ENCODE measurements around the gene NEDD9.

NEDD9 gene, protein sequence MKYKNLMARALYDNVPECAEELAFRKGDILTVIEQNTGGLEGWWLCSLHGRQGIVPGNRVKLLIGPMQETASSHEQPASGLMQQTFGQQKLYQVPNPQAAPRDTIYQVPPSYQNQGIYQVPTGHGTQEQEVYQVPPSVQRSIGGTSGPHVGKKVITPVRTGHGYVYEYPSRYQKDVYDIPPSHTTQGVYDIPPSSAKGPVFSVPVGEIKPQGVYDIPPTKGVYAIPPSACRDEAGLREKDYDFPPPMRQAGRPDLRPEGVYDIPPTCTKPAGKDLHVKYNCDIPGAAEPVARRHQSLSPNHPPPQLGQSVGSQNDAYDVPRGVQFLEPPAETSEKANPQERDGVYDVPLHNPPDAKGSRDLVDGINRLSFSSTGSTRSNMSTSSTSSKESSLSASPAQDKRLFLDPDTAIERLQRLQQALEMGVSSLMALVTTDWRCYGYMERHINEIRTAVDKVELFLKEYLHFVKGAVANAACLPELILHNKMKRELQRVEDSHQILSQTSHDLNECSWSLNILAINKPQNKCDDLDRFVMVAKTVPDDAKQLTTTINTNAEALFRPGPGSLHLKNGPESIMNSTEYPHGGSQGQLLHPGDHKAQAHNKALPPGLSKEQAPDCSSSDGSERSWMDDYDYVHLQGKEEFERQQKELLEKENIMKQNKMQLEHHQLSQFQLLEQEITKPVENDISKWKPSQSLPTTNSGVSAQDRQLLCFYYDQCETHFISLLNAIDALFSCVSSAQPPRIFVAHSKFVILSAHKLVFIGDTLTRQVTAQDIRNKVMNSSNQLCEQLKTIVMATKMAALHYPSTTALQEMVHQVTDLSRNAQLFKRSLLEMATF

DNA sequence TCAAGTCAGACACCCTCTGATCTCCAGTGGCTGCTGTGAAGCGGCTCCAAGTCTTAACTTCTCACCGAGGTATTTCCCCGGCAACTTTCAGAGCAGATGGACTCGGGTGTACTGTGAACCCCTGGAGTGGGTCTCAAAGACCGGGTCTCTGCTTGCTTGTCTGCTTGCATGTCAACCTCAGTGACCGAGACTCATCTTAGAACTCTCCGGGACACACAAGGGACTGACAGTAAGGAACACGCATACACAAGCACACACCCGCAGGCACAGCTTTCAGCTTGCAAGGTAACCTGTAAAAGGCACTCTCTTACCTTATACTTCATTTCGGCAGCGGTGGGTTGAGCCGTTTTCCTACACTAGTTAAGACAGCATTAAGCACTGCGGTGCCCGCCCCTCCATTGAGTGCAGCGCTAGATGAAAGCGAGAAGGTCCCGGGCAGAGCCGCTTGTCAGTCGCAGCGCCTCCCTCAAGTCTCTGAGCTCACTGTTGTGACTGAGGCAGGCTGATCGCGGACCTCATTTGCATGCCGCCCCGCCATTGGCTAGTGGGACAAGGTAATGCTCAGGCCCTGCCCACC is at the start of gene NEDD9:
TSS of gene NEDD9 (minus strand) at position 476 of the 577 bp plus-strand sequence. CDS start at position 323, 153 bp downstream.
- DNase-seq (ENCODE audit: low read depth in 3 of 3), result peak; percentile 79 to 90 (median 88)

DNA sequence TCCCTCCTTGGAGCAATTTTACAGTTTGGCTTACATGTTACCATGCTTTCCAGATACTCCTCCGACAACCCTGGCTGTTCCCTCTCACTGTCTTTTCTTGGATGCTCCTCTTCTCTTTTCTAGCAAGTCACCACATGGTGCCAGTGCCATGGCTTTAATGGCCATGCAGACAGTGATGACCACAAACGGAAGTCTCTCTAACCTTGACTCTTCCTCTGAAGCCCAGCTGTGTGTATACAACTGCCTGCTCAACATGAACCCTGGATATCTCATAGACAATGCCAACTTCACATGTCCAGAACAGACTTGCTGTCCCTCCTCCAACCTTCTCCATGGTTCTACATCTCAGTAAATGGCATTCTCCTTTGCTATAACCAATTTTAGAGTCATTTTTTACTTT is 49.8 kb upstream of the NEDD9 start:
- no peak for DNase-seq (ENCODE audit: low read depth in 3 of 3)

DNA sequence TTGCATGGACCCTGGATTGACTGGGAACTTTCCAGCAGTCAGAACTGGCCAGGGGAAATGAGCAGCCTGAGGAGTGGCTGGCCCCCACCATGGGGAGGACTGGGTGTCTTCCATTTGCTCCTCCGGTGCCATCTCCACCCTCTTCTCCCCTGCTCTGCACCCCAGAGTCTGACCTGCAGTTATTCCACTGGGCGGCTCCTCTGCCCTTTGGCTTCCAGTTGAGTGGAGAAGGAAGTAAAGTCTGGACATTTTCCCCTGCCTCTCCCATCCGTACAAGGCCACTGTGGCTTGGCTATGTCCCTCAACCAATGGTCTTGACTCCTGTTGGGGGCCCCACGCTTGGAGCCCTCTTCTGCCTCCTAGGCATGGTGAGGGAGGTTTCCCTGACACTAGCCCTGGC is 47.9 kb upstream of the NEDD9 start:
- no peak for DNase-seq (ENCODE audit: low read depth in 3 of 3)

DNA sequence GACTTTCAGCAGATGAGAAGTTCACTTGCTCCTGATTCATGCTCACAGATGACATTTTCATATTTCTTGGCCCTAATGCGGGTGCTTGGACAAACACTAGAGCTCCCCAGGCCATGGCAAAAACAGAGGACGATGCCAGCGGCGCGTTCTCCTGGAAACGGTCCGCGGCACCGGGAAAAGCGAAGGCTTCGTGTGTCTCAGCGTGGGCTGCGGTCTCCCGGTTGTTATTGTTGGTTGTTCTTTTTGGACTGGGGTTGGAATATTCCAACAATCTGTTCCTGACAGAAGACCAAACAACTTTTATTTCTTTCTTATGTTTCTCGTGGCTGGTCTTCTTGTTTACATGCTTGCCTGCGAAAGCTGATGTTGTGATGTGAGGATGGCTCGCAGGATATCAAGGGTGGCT is 46.8 kb upstream of the NEDD9 start:
- DNase-seq (ENCODE audit: low read depth in 3 of 3), result no peak

DNA sequence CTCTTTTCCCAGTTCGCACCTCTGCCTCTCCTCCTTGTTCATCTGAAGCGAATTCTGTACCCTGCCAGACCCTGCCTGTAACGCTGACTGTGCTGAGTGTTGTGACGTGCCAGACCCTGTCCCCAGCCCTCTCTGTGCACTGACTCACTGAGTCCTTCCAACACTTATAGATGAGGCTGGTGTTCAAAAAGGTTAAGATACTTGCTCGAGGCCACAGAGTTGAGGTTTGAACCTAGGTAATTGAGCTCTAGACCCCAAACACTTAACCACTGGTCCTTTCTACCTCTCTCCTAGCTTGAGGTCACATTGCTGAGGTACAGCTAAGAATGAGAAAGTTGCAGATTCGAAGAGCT is 45.7 kb upstream of the NEDD9 start:
- no peak for DNase-seq (ENCODE audit: low read depth in 3 of 3)

DNA sequence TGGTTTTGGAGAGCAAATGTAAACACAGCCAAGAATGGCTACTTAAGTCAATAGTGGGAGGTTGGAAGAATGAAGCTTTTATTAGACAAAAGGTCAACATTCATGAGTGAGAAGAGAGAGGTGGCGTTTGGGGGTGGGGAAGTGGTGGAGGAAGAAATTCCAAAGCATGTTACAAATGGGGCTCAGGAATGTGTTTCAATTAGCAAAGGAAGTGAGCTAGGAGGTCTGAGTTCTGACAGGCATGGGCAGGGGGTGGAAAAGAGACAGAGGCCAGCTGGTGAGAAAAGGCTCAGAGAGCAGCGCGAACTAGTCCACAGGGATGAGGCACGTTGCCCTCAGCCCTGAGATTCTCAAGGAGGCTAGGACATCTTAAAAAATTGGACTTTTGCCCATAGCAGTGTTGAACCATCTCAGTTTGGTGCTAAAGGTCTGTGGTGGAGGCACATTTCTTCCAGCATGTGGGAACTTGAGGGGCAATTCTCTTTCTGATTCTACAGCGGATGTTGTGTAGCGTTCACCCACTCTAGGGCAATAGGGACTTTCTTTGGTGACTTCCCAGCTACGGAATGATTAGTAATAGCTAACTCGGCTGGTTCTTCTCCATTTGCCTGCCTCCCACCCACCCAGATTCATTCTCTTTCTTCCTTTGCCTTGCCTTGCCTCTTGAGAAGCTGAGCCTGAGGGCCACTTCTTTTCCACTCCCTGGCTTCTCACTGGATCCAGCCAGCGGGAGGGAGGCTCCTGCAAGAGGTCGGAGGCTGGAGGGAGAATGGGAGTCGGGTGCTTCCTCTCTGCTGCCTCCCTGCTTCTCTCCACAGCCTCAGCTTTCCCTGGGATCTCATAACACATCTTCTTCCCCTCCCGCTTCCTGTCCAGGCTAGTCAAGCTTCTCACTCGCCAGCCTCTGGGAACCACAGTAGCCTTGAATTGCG is 45.1 kb upstream of the NEDD9 start:
- DNase-seq (ENCODE audit: low read depth in 3 of 3), result peak in 1 of 3 experiments; percentile 7

DNA sequence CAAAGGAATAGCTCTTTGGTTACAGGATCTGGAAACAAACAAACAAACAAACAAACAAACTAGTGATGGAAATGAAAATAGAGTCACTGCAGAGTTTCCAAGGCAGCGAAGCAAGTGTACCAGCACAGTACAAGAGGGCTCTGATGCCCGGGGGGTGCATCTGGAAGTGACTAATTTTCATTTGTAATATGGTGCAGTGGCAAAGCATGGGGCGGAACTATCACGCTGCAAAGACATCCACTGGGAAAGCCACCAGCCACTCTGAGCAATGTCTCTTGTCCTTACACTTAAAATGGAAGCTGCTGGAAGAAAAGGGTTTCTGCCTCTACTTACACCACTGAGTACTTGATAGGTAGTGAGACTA is 44.4 kb upstream of the NEDD9 start:
- DNase-seq (ENCODE audit: low read depth in 3 of 3), result no peak

DNA sequence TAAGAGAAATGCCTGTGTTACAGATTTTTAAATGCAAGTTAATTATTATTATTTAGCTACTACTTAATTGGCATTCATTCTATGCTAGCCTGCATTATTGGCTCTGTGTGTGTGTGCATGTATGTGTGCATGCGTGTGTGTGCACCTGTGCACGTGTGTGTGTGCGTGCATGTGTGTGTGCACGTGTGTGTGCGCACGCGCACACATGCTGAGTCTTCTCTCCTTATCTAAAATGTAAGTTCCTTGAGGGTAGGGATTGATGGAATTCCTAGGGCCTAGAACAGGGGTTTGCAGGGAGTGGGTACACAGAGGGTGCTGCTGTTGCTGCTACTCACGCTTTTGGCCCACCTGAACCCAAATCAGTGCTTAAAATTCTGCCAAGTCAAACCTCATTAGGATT is 43.8 kb upstream of the NEDD9 start:
- no peak for DNase-seq (ENCODE audit: low read depth in 3 of 3)

DNA sequence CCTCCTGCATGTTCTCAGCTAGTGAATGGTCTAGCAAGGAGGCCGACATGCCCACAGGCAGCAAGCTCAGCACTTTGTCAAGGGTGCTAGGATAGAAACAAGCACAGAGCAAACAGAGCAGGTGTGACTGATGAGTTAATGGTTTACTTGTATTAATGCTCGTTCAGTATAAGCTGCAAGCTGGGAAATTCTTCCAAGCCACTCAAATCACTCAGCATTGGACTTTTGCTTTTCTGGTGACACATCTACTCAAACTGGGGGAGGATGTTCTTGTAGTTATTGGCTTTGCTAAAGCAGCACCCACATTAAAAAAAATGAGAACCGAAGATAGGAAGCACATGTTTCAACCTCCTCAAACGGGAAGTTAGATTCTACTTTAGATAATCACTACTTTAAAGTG is 43.1 kb upstream of the NEDD9 start:
- no peak for DNase-seq (ENCODE audit: low read depth in 3 of 3)

DNA sequence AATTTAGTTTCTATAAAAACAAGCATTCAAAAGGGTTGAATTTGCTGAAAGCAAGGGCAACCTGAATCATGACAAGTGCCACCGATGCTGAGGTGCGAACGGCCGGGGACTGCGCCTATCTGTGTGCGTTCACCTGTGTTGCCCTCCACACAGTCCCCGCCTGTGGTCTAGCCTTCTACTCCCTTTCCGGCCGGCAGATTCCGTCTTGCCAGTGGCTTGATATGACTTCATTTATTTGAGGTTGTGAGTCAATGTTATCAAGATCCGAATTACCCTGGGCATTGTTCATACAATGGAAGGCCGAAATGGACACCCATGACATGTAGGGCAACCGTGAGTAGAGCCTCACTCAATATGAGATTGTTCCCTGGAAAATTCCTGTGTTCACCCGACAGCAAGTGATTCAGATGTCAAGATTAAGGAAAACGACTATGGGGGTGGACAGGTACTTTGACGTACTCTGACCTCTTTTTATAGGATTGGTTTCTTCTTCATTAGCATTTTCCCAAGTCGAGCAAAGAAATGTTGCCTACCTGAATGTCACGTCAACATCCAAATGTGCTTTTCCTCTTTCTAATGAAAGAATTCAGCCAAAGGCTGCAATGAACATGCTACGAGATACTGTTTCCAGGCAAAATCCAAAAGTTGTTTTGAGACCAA is 41.1 kb upstream of the NEDD9 start:
- no peak for DNase-seq (ENCODE audit: low read depth in 3 of 3)

DNA sequence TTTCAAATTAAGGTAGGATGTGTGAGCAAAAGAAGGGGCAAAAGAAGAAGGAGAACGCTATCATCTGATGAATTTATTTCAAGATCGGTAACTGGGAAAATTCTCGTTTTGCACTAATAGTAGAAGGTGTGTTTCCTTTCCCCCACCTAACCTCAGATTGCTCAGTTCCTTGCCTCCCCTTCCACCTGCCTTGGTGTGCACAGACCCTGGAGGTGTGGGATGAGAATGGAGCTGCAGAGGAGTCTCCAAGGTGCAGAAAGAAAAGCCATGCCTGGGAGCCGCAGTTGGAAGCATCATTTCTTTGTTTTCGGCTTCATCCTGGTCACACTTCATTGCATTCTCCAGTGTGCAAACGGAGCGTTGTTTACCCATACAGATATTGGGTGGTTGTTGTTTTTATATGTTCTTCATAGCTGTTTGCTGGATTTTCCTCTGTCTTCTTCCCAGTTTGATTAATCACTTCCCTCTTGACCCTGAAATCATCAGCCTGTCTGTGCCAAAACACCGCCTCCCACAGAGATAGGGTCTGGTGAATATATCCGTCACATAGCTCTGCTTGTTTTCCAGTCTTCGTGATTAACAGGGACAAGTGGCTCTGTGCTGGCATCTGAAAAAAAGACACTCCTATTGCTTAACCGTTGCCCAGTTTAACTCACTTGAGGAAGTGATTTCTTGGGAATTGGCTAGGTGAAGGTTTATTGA is 40.2 kb upstream of the NEDD9 start:
- no peak for DNase-seq (ENCODE audit: low read depth in 3 of 3)

DNA sequence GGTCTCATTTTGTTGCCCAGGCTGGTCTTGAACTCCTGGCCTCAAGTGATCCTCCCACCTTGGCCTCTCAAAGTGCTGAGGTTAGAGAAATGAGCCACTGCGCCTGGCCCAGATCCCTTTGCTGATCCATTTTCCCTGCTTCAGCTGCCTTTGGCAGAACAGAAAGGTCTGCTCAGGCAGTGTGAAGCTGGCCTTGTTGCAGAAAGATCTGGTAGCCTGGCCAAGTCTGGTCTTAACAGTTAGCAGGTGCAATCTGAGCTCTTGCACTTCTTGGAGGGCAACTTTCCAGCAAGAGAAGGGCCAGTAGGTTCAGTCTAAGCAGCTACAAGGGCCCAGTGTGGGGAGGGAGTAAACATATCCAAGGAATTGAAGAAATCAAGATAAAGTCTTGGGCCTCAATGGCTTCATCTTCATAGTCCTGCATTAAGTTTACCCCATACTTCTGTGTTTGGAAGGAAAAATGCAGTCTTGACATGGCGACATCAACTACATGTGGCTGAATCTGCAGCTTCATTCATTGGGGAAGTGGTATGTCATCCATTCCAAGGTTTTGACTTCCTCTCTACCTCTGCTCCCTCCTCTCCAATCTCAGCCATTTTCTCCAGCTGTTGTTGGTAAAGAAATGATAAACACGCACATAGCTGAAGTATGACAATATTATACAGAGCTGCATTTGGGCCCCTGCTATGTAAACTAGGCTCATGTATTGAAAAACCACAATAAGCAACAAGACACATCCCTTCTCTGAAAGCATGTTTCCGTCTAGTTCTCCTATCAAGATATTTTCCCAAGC is 39.0 kb upstream of the NEDD9 start:
- no peak for DNase-seq (ENCODE audit: low read depth in 3 of 3)

DNA sequence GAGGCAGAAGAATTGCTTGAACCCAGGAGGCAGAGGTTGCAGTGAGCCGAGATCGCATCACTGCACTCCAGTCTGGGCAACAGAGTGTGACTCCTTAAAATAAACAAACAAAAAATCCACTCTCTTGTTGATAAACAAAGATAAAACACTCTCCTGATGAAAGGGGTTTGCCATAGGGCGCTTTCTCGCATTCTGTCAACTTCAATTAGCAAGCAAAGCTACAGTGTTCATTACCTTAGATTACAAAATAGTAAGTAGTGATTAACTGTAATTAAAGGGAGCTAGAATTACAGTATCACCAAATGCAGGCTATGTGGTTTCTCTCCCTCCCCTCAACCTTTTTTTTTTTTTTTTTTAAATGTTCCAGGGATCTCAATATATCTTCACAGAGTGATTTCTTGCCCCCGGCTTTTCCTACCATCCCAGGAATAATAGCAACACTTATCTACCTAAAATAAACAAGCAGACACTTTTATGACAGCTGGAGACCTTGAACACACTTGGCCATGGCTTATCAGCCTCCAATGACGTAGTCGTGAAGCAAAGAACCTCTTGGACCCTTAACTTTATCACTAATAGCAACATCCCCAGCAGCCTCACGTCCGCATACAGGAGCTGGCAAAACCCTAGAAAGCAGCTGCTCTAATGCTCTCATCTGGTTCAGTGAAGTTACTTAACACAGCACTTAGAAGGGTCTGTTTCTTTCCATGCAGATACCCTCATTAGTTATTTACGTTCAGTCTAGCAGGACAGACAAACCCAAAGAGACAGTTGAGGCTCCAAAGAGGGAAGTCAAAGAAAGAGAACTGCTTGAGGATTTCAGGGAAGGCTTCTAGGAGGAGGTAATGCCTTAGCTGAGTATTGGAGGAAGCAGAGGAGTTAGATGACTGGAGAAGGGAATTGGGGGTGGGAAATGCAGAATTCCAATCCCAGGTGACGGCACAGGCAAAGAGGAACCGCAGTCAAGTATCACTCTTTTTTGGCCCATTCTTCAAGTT is 37.9 kb upstream of the NEDD9 start:
- DNase-seq (ENCODE audit: low read depth in 3 of 3), result no peak

DNA sequence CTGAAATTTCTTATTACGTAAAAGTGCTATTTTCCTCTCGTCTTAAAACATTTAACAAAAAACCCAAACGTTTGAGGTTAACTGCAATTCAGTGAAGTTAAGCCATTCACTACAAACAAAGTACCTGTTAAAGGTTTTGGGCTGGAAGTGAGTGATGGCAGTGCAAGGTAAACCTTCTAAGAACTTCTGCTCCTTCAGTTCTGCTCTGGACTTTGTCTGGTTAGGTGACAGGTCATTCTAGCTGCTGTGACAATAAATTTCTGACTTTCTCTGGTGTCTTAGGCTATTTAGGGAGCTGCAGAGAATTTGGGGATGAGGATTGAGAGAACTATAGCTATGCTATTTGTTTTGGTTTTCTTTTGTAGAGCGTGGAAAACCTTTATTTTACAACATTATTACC is 36.5 kb upstream of the NEDD9 start:
- no peak for DNase-seq (ENCODE audit: low read depth in 3 of 3)

DNA sequence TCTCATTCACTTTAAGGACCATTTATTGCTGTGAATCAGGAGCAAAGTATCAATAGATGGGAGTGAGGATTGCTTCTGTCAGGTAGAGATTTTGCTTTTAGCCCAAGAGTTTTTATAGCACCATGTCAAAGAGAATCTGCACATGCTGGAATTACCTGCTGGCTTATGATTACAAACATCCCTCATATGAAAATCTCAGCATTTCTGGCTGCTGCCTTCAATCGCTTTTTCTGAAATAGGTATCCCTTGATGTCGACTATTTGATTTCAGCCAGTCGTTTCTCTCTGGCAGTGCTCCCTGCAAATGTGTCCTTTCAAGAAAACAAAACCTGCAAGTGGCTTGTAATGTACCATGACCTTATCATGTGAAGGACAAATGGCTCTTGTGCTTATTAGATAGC is 34.5 kb upstream of the NEDD9 start:
- DNase-seq (ENCODE audit: low read depth in 3 of 3), result no peak

DNA sequence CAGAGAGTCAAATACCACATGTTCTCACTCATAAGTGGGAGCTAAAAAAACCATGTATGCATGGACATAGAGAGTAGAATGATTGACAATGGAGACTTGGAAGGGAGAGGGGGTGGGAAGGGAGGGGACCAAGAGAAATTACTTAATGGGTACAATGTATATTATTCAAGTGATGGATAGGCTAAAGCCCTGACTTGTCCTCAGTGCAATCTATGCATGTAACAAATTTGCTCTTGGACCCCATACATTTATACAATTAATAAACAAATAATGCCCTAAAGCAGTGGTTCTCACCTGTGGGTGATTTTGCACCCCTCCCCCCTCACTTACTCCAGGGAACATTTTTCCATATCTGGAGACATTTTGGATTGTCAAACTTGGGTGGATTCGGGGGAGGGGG is 33.5 kb upstream of the NEDD9 start:
- no peak for DNase-seq (ENCODE audit: low read depth in 3 of 3)

DNA sequence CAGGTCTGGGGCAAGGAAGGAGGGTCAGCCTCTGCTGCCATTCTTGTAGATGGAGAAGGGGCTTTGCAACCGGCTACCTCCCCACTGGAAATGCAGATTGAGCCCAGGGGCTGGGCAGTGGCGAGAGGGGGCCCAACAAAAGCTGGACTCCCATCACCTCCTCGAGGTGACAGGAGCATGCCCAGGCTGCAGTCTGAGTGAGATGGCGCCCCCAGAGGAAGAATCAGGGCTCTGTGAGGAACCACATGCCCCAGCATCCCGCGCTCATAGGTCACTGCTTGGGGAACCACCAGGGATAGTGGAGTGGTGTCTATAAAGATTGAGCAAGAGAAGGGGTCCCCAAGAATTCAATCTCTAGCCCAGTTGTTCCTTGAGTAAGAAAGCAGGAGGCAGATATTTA is 31.6 kb upstream of the NEDD9 start:
- no peak for DNase-seq (ENCODE audit: low read depth in 3 of 3)

DNA sequence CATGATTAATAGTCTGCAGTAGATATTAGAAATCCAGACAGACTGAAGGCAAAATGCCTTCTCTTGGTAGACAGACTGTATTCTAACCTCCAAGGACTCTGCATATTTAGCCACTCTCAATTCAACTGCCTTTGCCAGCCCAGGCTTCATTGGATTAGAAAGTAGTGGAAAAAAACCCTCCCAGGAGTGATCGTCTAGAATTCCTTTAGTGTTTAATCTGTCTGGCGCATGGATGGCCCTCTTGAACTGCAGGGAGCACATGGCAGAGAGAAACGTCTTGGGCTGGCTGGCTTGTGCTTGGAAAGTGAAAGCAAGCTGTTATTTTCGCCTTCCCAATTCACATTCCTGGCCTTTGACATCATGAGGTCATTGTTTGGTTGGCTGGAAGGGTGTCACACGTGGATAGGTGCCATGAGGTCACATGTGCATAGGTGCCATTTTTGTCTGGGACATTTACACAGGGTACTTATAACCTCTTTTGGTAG is 30.9 kb upstream of the NEDD9 start:
- no peak for DNase-seq (ENCODE audit: low read depth in 3 of 3)

Data from stimulated activated CD4-positive, alpha-beta T cell treated with anti-CD3 and anti-CD28 coated beads, TNF-alpha, amount 100 ng/mL, for 4 hours (primary cell).